ENCODE measurements around the gene FRMPD4. TPM values are rescaled to one million over a fixed set of nuclear protein-coding genes. Genes with fewer than 3 reads are reported as not detected.

Gene FRMPD4
- total RNA-seq, 1 donor = 3.9 TPM

DNA sequence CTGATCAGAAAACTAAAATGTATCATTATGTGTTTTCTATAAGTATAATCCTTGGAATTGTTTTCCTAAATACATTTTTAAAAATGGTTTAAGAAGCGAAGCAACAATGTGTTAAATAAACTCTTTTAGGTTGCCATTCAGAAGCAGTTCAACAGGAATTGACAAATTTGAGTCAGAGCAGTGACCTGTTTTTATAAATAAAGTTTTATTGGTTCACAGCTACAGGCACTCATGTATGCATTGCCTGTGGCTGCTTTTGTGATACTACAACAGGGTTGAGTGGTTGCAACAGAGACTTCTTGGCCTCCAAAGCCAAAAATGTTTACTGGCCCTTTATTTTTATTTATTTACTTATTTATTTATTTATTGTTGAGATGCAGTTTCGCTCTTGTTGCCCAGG is 99.5 kb downstream of the FRMPD4 start:
- TF ChIP-seq CTCF (IDR thresholded peaks at IDR 0.05; ENCODE audit: insufficient read depth, low read depth, low read length) = no peak
- no peak overlapping the region for H3K4me3 ChIP-seq (ENCODE audit: low read depth, low read length)
- no peak for DNase-seq (ENCODE audit: low read depth)

- TF ChIP-seq CTCF (IDR thresholded peaks at IDR 0.05; ENCODE audit: insufficient read depth, low read depth, low read length) = no peak
- H3K4me3 ChIP-seq (ENCODE audit: low read depth, low read length) = no peak overlapping the region
- DNase-seq (ENCODE audit: low read depth) = no peak
These were observed 101.2 kb downstream of the FRMPD4 start for GRCh38 chrX:12239356-12240082.

GRCh38 chrX:12240491-12240890 is 102.2 kb downstream of the FRMPD4 start:
- H3K4me3 ChIP-seq (ENCODE audit: low read depth, low read length) = no peak overlapping the region
- no peak for TF ChIP-seq CTCF (IDR thresholded peaks at IDR 0.05; ENCODE audit: insufficient read depth, low read depth, low read length)
- no peak for DNase-seq (ENCODE audit: low read depth)

DNA sequence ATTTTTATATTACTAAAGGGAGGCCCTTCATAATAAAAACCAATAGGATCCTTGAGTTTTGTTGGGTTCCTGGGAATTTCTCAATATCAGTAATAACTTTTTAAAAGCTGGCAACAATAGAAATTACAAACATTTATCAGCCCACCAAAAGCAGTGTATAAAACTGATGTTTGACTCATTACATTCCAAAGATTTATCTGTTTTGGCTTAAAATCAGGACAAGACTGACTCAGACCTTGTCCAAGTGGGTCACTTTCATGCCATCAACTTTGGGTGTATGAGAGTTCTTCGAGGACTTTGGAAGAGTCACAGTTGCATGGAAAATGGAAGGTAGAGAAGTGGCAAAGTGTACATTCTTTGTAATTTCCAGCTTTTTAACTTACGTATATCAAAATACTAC is 102.8 kb downstream of the FRMPD4 start:
- no peak overlapping the region for H3K4me3 ChIP-seq (ENCODE audit: low read depth, low read length)
- DNase-seq (ENCODE audit: low read depth) = no peak
- TF ChIP-seq CTCF (IDR thresholded peaks at IDR 0.05; ENCODE audit: insufficient read depth, low read depth, low read length) = no peak

DNA sequence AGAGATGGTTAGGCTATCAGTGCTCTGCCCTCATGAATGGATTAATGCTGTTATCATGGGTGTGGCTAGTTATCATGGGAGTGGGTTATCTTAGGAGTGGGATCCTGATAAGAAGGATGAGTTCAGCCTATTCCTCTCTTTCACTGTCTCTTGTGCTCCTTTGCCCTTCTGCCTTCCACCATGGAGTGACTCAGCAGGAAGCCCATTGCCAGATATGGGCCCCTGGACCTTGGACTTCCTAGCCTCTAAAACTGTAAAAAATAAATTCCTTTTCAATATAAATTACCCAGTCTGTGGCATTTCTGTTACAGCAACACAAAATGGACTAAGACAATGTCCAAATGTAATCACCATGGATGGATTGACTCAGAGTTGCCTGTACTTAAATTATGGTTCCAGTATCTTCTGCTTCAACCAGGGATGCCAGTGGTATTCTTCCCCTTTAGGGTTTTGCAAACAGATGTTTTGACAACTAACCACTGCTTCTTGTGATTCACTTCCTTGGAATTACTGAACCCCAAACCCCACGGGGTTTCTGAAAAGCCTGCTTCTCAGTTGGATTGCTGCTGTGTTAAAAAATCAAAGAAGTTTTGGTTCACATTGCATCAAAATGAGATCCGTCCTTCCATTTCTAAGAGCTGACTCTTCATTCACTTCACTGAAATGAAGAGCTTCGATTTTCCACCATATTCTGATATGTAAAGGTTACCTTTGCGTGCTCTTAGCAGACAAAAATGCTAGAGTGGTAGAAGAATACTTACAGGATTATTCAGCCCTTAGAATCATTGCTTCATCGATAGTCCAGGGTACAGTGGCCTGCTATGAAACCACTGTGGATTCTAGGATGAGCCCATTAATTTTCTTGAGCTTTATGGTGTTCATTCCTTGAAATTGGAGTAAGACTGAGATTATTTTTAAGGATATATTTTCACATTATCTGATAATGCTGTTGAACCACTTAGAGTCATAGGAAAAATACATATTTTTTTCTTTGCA is 107.7 kb downstream of the FRMPD4 start:
- no peak overlapping the region for H3K4me3 ChIP-seq (ENCODE audit: low read depth, low read length)
- TF ChIP-seq CTCF (IDR thresholded peaks at IDR 0.05; ENCODE audit: insufficient read depth, low read depth, low read length) = no peak
- DNase-seq (ENCODE audit: low read depth) = peak; percentile 53

GRCh38 chrX:12249997-12250396 is 111.7 kb downstream of the FRMPD4 start:
- no peak overlapping the region for H3K4me3 ChIP-seq (ENCODE audit: low read depth, low read length)
- no peak for DNase-seq (ENCODE audit: low read depth)
- no peak for TF ChIP-seq CTCF (IDR thresholded peaks at IDR 0.05; ENCODE audit: insufficient read depth, low read depth, low read length)

All from fibroblast of villous mesenchyme (primary cell).